Esophagus squamous epithelium (tissue), 5 donors: Measurements from ENCODE around the gene STRIP2. TPM values are rescaled to one million over a fixed set of nuclear protein-coding genes. Genes with fewer than 3 reads are reported as not detected.

Experiments
- DNase-seq: peaks from one replicate; lab custom pipeline; 2025; lab: John Stamatoyannopoulos, UW
- H3K27ac ChIP-seq, 4 donors: fragments of 200-600 bp; sonication (generic); one replicate each; pipeline ENCODE4 v1.5.1; 2016 to 2019; ENCODE audit warnings: mild to moderate bottlenecking in 1 of 4
- H3K27me3 ChIP-seq, 4 donors: fragments of 200-600 bp; sonication (generic); 1 replicate in 3 of 4; 2 replicates in 1 of 4; pipeline versions ENCODE4 v1.5.1 to v1.6.0; 2017 to 2021; ENCODE audit warnings: antibody characterized with exemption in 1 of 4
- H3K36me3 ChIP-seq, 3 donors: fragments of 200-600 bp; sonication (generic); one replicate each; pipeline ENCODE4 v1.5.1; 2016 to 2019
- H3K4me1 ChIP-seq, 3 donors: fragments of 200-600 bp; sonication (generic); one replicate each; pipeline ENCODE4 v1.5.1; 2017 to 2019
- H3K4me3 ChIP-seq, 4 donors: fragments of 200-600 bp; sonication (generic); 1 replicate in 3 of 4; 2 replicates in 1 of 4; pipeline ENCODE4 v1.5.1; 2016 to 2019; ENCODE audit warnings: mild to moderate bottlenecking in 2 of 4, moderate library complexity in 1 of 4
- H3K9me3 ChIP-seq, 3 donors: fragments of 200-600 bp; sonication (generic); one replicate each; pipeline ENCODE4 v1.5.1; 2016 to 2019
- POLR2A ChIP-seq, 4 donors: fragments of 450-650 bp; IDR thresholded peaks; one replicate each; pipeline ENCODE4 v1.6.1; 2017; ENCODE audit warnings: antibody characterized with exemption in 4 of 4, mild to moderate bottlenecking in 4 of 4, moderate library complexity in 3 of 4
- WGBS, 2 donors: methylation state at CpG; one replicate each; pipeline ENCODE4 v1.1.5; 2018; 5-methylcytosine and 5-hydroxymethylcytosine counted together
- intact Hi-C: fragments of 100-400 bp; cut with DNase I; formaldehyde crosslinking; loops from one replicate; pipeline ENCODE4 v1.15.0; 2022
- total RNA-seq, 4 donors: library from RNA; depleted of rRNA; stranded (reverse); fragments of >200 nt; gene quantifications; one replicate each; pipeline ENCODE4 v1.1.0, GENCODE V29; 2016
- TF ChIP-seq, protein P1 (sequence below), 6 experiments: fragments of 450-650 bp in 4 of 6; fragments of 200-600 bp in 2 of 6; sonication (generic) in 2 of 6; IDR thresholded peaks; one replicate each; pipeline ENCODE4 v1.5.1; 2016 to 2019; ENCODE audit warnings: antibody characterized with exemption in 6 of 6, mild to moderate bottlenecking in 4 of 6, moderate library complexity in 4 of 6
- donor health status: DM: yes; HTN: yes; CAD: no.

The STRIP2 gene
- total RNA-seq, 4 donors from 2014 or later, result 0.76 to 6.3 (median 1.5) TPM

DNA sequence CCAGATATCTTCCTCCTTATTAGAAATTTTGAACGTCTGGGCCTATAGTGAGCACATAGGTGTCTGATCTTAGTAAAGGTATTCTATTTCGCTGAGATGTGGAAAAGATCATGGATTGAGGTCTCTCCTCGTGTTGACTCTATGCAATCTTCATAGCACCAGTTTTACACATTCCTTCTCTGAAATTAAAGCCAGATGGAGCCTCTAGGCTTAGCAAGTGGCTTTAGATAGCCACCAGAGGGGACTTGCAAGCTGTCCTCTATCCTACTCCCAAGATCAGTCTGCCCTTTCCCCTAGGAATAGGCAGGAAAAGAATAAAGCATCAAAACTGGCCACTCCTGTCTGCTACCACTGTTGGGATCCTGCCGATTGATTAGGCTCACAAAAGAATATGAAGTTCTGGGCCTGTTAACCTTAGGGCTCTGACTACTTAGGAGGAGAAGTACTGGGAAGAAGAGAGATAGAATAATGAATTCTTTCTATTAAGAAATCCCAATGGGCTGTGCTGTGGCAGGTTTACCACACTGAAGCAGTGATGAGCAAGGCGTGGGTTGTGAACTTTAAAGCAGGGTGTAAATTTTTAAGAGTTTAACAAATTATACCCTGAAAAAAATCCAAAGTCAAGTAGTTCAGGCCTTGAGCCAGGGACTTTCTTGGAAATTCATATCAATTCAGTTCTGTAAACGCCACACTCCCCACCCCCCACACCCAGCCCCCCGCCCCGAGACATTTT is 2.2 kb upstream of the STRIP2 start:
- H3K4me1 ChIP-seq, result peaks cover 0 to 21% (median 13%) of the 10 kb centered on the region in 3 donors
- H3K36me3 ChIP-seq, result peaks cover 0 to 23% (median 0%) of the 10 kb centered on the region in 3 donors
- H3K27me3 ChIP-seq, result peaks cover 0 to 39% (median 0%) of the 10 kb centered on the region in 4 donors
- no peak for DNase-seq
- no peak for TF ChIP-seq POLR2A (IDR thresholded peaks at IDR 0.05)
- TF ChIP-seq, protein P1, sequence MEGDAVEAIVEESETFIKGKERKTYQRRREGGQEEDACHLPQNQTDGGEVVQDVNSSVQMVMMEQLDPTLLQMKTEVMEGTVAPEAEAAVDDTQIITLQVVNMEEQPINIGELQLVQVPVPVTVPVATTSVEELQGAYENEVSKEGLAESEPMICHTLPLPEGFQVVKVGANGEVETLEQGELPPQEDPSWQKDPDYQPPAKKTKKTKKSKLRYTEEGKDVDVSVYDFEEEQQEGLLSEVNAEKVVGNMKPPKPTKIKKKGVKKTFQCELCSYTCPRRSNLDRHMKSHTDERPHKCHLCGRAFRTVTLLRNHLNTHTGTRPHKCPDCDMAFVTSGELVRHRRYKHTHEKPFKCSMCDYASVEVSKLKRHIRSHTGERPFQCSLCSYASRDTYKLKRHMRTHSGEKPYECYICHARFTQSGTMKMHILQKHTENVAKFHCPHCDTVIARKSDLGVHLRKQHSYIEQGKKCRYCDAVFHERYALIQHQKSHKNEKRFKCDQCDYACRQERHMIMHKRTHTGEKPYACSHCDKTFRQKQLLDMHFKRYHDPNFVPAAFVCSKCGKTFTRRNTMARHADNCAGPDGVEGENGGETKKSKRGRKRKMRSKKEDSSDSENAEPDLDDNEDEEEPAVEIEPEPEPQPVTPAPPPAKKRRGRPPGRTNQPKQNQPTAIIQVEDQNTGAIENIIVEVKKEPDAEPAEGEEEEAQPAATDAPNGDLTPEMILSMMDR (IDR thresholded peaks at IDR 0.05), result no peak
- H3K27ac ChIP-seq, result no peak overlapping the region
- no peak overlapping the region for H3K4me3 ChIP-seq
- no peaks in the 10 kb centered on the region for H3K9me3 ChIP-seq
- WGBS, 2 donors, result 71 to 78% methylated on average over 8 of the region's 8 CpGs
- intact Hi-C loops, result no loop called here

DNA sequence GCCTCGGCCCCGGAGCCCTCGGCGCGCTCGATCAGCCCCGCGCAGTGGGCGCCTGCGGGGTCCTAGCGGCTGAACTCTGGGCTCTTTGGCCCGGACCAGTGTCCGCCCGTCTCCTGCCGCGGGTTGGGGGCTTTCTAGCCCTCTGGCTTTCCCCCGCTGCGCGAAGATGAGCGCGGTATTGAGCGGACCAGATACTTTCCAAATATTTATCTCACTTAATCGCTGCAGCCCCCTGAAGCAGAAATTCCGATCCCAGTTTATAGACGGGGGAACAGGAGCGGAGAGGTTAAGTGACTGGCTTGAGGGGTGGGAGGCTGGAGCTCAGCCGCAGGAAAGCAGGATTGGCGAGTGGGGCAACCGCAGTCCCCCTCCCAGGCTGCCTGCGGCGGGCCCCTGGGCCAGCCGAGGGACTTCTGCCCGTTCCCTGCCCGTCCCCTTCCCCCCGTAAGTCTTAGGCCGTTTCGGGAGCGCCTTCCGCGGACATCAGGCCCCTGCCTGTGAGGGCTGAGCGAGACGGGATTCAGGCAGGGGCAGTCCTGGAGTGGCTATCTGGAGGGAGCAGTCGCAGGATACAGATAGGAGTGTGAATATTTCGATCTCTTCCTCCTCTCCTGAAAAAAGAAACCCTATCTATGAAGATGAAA is 565 bp downstream of the STRIP2 start:
- H3K27me3 ChIP-seq, result peaks cover 0 to 39% (median 0%) of the 10 kb centered on the region in 4 donors
- no peaks in the 10 kb centered on the region for H3K36me3 ChIP-seq
- peak overlapping the region; percentile 56 to 72 (median 66) for H3K27ac ChIP-seq
- DNase-seq, result no peak
- H3K4me3 ChIP-seq, result peak overlapping the region; percentile 68 to 92 (median 74)
- peaks cover 0 to 31% (median 13%) of the 10 kb centered on the region in 3 donors for H3K4me1 ChIP-seq
- intact Hi-C loops, result no loop called here
- no peak for TF ChIP-seq POLR2A (IDR thresholded peaks at IDR 0.05)
- TF ChIP-seq, protein P1 (IDR thresholded peaks at IDR 0.05), result peak in 1 of 6 experiments; percentile 2
- WGBS, 2 donors, result 4 to 5% methylated on average over 11 to 14 of the region's 44 CpGs
- H3K9me3 ChIP-seq, result no peaks in the 10 kb centered on the region

DNA sequence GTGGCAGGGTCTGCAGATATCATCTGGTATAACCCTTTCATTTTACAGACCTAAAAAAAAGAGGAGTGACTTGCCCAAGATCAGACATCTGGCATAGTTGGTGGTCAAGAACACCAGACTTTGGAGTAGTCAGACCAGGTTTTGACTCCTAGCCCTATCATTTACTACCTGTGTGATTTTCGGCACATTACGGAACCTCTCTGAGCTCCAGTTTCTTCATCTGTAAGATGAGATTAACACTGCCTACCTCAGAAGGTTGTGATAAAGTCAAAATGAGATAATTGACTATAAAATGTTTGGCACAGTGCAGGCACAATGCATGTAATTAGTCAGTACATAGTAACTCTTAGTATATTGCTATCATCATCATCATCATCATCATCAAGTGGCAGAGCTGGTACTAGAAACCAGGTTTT is 1.2 kb downstream of the STRIP2 start:
- Histone ChIP-seq H3K27me3 (peaks cover 0 to 39% (median 0%) of the 10 kb centered on the region in 4 donors), H3K4me1 (peaks cover 0 to 31% (median 13%) of the 10 kb centered on the region in 3 donors), H3K27ac (no peak overlapping the region), H3K36me3 (no peaks in the 10 kb centered on the region), H3K9me3 (no peaks in the 10 kb centered on the region), H3K4me3 (peak overlapping the region in 2 of 4 donors; percentile 68 to 92)
- TF ChIP-seq POLR2A (IDR thresholded peaks at IDR 0.05), result no peak
- TF ChIP-seq, protein P1 (IDR thresholded peaks at IDR 0.05), result no peak
- intact Hi-C loops, result no loop called here
- DNase-seq, result no peak
- 77 to 97% methylated on average over 2 of the region's 2 CpGs for WGBS, 2 donors

DNA sequence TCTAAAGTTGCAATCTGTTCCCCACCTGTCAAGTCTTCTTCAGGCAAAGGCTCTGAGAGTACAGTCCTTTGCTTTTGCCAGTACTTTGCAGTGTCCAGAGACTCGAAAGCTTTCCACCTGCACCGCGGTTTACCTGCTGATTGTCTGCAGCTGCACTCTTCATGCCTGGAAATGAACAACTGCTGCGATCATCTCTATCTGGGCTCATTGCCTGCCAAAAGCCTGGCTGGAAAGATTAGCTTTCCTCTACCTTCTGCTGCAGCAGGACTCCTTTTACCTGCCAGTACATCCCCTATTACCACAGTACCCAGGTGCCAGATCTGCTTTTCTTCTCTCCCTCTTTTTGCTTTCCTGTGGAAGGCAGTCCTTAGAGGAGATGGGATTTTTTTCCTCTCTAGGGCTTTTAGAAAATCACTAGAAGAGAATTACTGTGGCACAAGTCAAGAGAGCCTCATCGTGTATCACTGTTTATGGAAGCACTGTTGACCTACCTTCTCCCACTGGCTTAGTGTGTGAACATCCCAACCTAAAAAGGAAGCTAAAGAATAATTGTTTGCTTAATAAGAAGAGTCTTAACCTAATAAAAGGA is 2.2 kb downstream of the STRIP2 start:
- Histone ChIP-seq H3K27me3 (peaks cover 0 to 39% (median 0%) of the 10 kb centered on the region in 4 donors), H3K27ac (no peak overlapping the region), H3K4me3 (no peak overlapping the region), H3K4me1 (peaks cover 0 to 31% (median 13%) of the 10 kb centered on the region in 3 donors), H3K9me3 (no peaks in the 10 kb centered on the region), H3K36me3 (no peaks in the 10 kb centered on the region)
- no peak for DNase-seq
- 79 to 94% methylated on average over 5 of the region's 5 CpGs for WGBS, 2 donors
- no peak for TF ChIP-seq POLR2A (IDR thresholded peaks at IDR 0.05)
- TF ChIP-seq, protein P1 (IDR thresholded peaks at IDR 0.05), result no peak
- intact Hi-C loops, result no loop called here
